K562 (cell line): ENCODE data around the gene SFRP5.

Experiments used
- BDP1 ChIP-seq: IDR thresholded peaks from 3 replicates; pipeline ENCODE4 v1.6.1; 2011; ENCODE audit not compliant: insufficient read length, insufficient read depth
- CHD1 ChIP-seq: fragments of 200-600 bp; sonication (generic); IDR thresholded peaks from one replicate; pipeline ENCODE4 v1.6.1; 2012; ENCODE audit warnings: mild to moderate bottlenecking, moderate library complexity, low read length, inconsistent platforms
- CHD4 ChIP-seq: fragments of 200-600 bp; sonication (generic); IDR thresholded peaks from 3 replicates; pipeline ENCODE4 v1.6.1; 2012; ENCODE audit warnings: low read depth, mild to moderate bottlenecking, mixed read lengths, low read length, inconsistent platforms; ENCODE audit not compliant: insufficient read depth, insufficient replicate concordance, poor library complexity, severe bottlenecking
- SUPT5H ChIP-seq: fragments of 450-650 bp; IDR thresholded peaks from 2 replicates; pipeline ENCODE4 v1.6.1; 2016
- TF ChIP-seq, protein P1 (sequence below), 2 experiments: fragments of 450-650 bp; IDR thresholded peaks; 2 replicates each; pipeline ENCODE4 v1.6.1; 2016; ENCODE audit warnings: mild to moderate bottlenecking in 2 of 2, borderline replicate concordance in 1 of 2, low read depth in 1 of 2, moderate library complexity in 1 of 2

DNA sequence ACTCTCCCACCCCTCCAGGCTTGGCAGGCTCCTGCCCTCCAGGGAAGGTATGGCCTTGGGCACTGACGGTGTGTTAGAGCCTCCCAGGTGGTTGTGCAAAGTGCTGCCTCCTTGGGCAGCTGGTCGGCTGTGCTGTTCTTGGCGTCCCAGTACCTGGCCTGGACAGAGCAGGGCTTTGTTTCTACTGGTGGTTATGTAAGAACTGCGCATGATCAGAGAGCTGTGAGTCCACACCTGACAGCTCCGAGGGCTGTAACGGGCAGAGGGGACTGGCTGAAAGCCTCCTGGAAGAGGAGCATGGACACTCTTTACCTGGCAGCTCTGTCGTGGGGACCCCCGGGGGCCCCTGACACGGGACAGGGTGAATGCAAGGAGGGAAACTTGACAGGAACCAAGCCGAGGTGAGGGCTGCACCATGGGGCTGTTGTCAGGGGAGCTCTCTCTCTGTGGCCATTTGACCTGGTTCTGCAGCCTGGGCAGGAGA lies 3.1 kb upstream of the SFRP5 start:
- TF ChIP-seq, protein P1, sequence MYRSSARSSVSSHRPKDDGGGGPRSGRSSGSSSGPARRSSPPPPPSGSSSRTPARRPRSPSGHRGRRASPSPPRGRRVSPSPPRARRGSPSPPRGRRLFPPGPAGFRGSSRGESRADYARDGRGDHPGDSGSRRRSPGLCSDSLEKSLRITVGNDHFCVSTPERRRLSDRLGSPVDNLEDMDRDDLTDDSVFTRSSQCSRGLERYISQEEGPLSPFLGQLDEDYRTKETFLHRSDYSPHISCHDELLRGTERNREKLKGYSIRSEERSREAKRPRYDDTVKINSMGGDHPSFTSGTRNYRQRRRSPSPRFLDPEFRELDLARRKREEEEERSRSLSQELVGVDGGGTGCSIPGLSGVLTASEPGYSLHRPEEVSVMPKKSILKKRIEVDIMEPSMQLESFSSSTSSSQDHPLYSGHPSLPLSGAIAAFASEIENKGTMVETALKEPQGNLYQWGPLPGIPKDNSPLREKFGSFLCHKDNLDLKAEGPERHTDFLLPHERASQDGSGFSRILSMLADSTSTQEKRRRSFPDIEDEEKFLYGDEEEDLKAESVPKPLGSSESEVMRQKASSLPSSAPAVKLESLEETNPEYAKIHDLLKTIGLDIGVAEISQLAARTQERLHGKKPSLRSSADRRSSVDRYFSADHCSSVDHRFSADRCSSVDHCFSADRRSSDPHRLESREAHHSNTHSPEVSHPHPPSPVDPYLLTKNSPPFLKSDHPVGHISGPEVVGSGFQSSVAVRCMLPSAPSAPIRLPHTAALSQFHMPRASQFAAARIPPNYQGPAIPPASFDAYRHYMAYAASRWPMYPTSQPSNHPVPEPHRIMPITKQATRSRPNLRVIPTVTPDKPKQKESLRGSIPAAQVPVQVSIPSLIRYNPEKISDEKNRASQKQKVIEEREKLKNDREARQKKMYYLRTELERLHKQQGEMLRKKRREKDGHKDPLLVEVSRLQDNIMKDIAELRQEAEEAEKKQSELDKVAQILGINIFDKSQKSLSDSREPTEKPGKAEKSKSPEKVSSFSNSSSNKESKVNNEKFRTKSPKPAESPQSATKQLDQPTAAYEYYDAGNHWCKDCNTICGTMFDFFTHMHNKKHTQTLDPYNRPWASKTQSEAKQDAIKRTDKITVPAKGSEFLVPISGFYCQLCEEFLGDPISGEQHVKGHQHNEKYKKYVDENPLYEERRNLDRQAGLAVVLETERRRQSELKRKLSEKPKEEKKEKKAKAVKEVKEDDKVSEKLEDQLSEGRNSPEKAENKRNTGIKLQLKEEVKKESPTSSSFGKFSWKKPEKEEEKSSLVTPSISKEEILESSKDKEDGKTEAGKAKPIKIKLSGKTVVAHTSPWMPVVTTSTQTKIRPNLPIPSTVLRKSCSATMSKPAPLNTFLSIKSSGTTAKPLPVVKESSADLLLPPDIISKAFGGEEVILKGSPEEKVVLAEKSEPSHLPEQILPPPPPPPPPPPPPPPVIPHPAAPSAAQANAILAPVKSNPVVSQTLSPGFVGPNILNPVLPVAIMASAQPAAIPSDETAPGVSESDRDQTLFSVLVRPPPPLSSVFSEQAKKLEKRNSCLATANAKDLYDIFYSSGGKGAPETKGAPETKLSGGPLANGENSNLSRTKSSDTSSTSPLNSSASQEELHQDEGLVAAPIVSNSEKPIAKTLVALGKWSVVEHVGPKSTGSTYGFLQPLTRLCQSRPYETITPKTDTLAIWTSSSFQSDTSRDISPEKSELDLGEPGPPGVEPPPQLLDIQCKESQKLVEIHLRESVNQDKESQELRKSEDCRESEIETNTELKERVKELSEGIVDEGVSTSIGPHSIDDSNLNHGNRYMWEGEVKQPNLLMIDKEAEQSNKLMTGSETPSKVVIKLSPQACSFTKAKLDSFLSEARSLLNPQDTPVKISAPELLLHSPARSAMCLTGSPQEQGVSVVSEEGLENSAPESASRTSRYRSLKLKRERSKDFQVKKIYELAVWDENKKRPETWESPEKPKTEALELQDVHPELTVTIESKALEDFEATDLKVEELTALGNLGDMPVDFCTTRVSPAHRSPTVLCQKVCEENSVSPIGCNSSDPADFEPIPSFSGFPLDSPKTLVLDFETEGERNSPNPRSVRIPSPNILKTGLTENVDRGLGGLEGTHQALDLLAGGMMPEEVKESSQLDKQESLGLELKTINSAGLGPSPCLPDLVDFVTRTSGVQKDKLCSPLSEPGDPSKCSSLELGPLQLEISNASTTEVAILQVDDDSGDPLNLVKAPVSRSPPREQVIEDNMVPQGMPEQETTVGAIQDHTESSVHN (IDR thresholded peaks at IDR 0.05; ENCODE audit: borderline replicate concordance in 1 of 2, low read depth in 1 of 2), result no peak
- no peak for TF ChIP-seq SUPT5H
- no peak for TF ChIP-seq BDP1
- TF ChIP-seq CHD4, result no peak
- no peak for TF ChIP-seq CHD1
